Measurements from ENCODE around the gene MEF2C. TPM values are rescaled to one million over a fixed set of nuclear protein-coding genes. Genes with fewer than 3 reads are reported as not detected.

Gene MEF2C
- total RNA-seq, 1 donor from 2014 or later = 1.9 TPM

GRCh38 chr5:88868468-88869068, 14.4 kb downstream of the MEF2C start:
- no peak for TF ChIP-seq CTCF (IDR thresholded peaks at IDR 0.05; ENCODE audit: unreplicated experiment)
- no peak for DNase-seq (ENCODE audit: low spot score, unreplicated experiment)
- no peak overlapping the region for H3K4me3 Mint-ChIP-seq (ENCODE audit: low read depth)
- H3K27me3 Mint-ChIP-seq = no peaks in the 10 kb centered on the region
- no peak overlapping the region for H3K27ac Mint-ChIP-seq
- H3K4me1 Mint-ChIP-seq (ENCODE audit: low read depth) = no peaks in the 10 kb centered on the region
- H3K36me3 Mint-ChIP-seq (ENCODE audit: insufficient read depth) = no peaks in the 10 kb centered on the region
- H3K9me3 Mint-ChIP-seq (ENCODE audit: low read depth) = no peaks in the 10 kb centered on the region

GRCh38 chr5:88867638-88868037, 15.3 kb downstream of the MEF2C start:
- H3K27ac Mint-ChIP-seq = no peak overlapping the region

GRCh38 chr5:88863523-88863922, 19.5 kb downstream of the MEF2C start:
- Mint-ChIP-seq H3K9me3 (ENCODE audit: low read depth) (no peaks in the 10 kb centered on the region), H3K4me3 (ENCODE audit: low read depth) (no peak overlapping the region), H3K27me3 (no peaks in the 10 kb centered on the region), H3K4me1 (ENCODE audit: low read depth) (no peaks in the 10 kb centered on the region), H3K36me3 (ENCODE audit: insufficient read depth) (no peaks in the 10 kb centered on the region), H3K27ac (no peak overlapping the region)
- no peak for TF ChIP-seq CTCF (IDR thresholded peaks at IDR 0.05; ENCODE audit: unreplicated experiment)
- no peak for DNase-seq (ENCODE audit: low spot score, unreplicated experiment)

More at GRCh38 chr5:88867638-88868037, 15.3 kb downstream of the MEF2C start:
- no peak for TF ChIP-seq CTCF (IDR thresholded peaks at IDR 0.05; ENCODE audit: unreplicated experiment)
- no peak overlapping the region for H3K4me3 Mint-ChIP-seq (ENCODE audit: low read depth)
- DNase-seq (ENCODE audit: low spot score, unreplicated experiment) = no peak
- no peaks in the 10 kb centered on the region for H3K4me1 Mint-ChIP-seq (ENCODE audit: low read depth)
- no peaks in the 10 kb centered on the region for H3K27me3 Mint-ChIP-seq
- H3K36me3 Mint-ChIP-seq (ENCODE audit: insufficient read depth) = no peaks in the 10 kb centered on the region
- no peaks in the 10 kb centered on the region for H3K9me3 Mint-ChIP-seq (ENCODE audit: low read depth)

GRCh38 chr5:88862547-88863175, 20.3 kb downstream of the MEF2C start:
- Mint-ChIP-seq H3K4me1 (ENCODE audit: low read depth) (peaks cover 2% of the 10 kb centered on the region), H3K27ac (no peak overlapping the region), H3K9me3 (ENCODE audit: low read depth) (peaks cover 3% of the 10 kb centered on the region), H3K36me3 (ENCODE audit: insufficient read depth) (peaks cover 1% of the 10 kb centered on the region), H3K27me3 (no peaks in the 10 kb centered on the region), H3K4me3 (ENCODE audit: low read depth) (no peak overlapping the region)
- no peak for DNase-seq (ENCODE audit: low spot score, unreplicated experiment)
- TF ChIP-seq CTCF (IDR thresholded peaks at IDR 0.05; ENCODE audit: unreplicated experiment) = no peak

- no peaks in the 10 kb centered on the region for H3K27me3 Mint-ChIP-seq
- H3K9me3 Mint-ChIP-seq (ENCODE audit: low read depth) = peaks cover 6% of the 10 kb centered on the region
- H3K4me3 Mint-ChIP-seq (ENCODE audit: low read depth) = no peak overlapping the region
- DNase-seq (ENCODE audit: low spot score, unreplicated experiment) = no peak
- TF ChIP-seq CTCF (IDR thresholded peaks at IDR 0.05; ENCODE audit: unreplicated experiment) = no peak
- H3K36me3 Mint-ChIP-seq (ENCODE audit: insufficient read depth) = peaks cover 1% of the 10 kb centered on the region
- H3K4me1 Mint-ChIP-seq (ENCODE audit: low read depth) = peaks cover 2% of the 10 kb centered on the region
- H3K27ac Mint-ChIP-seq = no peak overlapping the region
These were observed 21.8 kb downstream of the MEF2C start for GRCh38 chr5:88861231-88861630.
